GM18870 (cell line): ENCODE data around the gene KIF5C.

ENCODE experiments used
- ATAC-seq: cut with Tn5 transposase; IDR thresholded peaks from one replicate; pipeline ENCODE4 v1.9.1; 2021; ENCODE audit warnings: moderate library complexity; ENCODE audit not compliant: unreplicated experiment

KIF5C gene

GRCh38 chr2:148984449-148984848 is 109.4 kb downstream of the KIF5C start:
- no peak for ATAC-seq

GRCh38 chr2:148987286-148987685 is 112.3 kb downstream of the KIF5C start:
- no peak for ATAC-seq

- ATAC-seq: no peak
Measured at GRCh38 chr2:148988337-148988736, 113.3 kb downstream of the KIF5C start.

GRCh38 chr2:148989882-148990493 is 115.0 kb downstream of the KIF5C start:
- ATAC-seq: peak; percentile 88

- no peak for ATAC-seq
Measured at GRCh38 chr2:148990968-148991367, 115.9 kb downstream of the KIF5C start.

GRCh38 chr2:148992448-148992847 is 117.4 kb downstream of the KIF5C start:
- no peak for ATAC-seq

GRCh38 chr2:148993351-148993750 is 118.3 kb downstream of the KIF5C start:
- no peak for ATAC-seq

- no peak for ATAC-seq
Measured at GRCh38 chr2:148994341-148994740, 119.3 kb downstream of the KIF5C start.

- ATAC-seq: no peak
Measured at GRCh38 chr2:148996805-148997204, 121.8 kb downstream of the KIF5C start.

GRCh38 chr2:148998165-148998830 is 123.3 kb downstream of the KIF5C start:
- no peak for ATAC-seq

- ATAC-seq: no peak
Measured at GRCh38 chr2:148998831-148999200, 123.8 kb downstream of the KIF5C start.

- no peak for ATAC-seq
Measured at GRCh38 chr2:148999451-148999921, 124.5 kb downstream of the KIF5C start.

- no peak for ATAC-seq
Measured at GRCh38 chr2:149000158-149000938, 125.3 kb downstream of the KIF5C start.

GRCh38 chr2:149001496-149001895 is 126.5 kb downstream of the KIF5C start:
- ATAC-seq: no peak

GRCh38 chr2:149002378-149002890 is 127.4 kb downstream of the KIF5C start:
- no peak for ATAC-seq

- no peak for ATAC-seq
Measured at GRCh38 chr2:149002891-149003740, 128.1 kb downstream of the KIF5C start.

- ATAC-seq: no peak
Measured at GRCh38 chr2:149004836-149005235, 129.8 kb downstream of the KIF5C start.

- no peak for ATAC-seq
Measured at GRCh38 chr2:149005471-149006077, 130.5 kb downstream of the KIF5C start.

GRCh38 chr2:149006883-149007543 is 132.0 kb downstream of the KIF5C start:
- ATAC-seq: no peak

GRCh38 chr2:149008381-149008780 is 133.4 kb downstream of the KIF5C start:
- no peak for ATAC-seq
